Activated T-cell treated with anti-CD3 and anti-CD28 coated beads for 48 hours (primary cell): ENCODE measurements around the gene KIAA1671.
A peak's percentile ranks its signal among the peaks of the same experiment; 100 is the strongest.
"Not testable (repeated sequence)": the region's sequence is repeated elsewhere in the genome, so short reads cannot be mapped to it uniquely, and the experiment has no call there.

Source experiments
- DNase-seq: peaks from one replicate; pipeline ENCODE4 v3.0.0-alpha.2; 2020; ENCODE audit warnings: low read depth

The KIAA1671 gene

GRCh38 chr22:24951942-24952836 lies at the start of gene KIAA1671:
Gene KIAA1671 (plus strand): TSS chr22:24952716. CDS start chr22:25028000, 75,284 bp downstream.
- peak; percentile 86 for DNase-seq

- DNase-seq, result no peak
These were observed 46.6 kb upstream of the KIAA1671 start for GRCh38 chr22:24905909-24906308.

DNA sequence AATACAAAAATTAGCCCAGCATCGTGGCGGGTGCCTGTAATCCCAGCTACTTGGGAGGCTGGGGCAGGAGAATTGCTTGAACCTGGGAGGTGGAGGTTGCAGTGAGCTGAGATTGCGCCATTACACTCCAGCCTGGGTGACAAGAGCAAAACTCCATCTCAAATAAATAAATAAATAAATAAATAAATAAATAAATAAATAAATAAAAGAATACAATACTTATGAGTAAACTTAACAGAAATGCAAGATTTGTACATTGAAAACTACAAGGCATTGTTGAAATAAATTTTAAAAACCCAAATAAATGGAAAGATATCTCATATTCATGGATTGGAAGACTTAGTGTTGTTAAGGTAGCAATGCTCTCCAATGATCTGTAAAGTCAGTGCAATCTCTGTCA lies 45.4 kb upstream of the KIAA1671 start:
- DNase-seq, result not testable (repeated sequence)

DNA sequence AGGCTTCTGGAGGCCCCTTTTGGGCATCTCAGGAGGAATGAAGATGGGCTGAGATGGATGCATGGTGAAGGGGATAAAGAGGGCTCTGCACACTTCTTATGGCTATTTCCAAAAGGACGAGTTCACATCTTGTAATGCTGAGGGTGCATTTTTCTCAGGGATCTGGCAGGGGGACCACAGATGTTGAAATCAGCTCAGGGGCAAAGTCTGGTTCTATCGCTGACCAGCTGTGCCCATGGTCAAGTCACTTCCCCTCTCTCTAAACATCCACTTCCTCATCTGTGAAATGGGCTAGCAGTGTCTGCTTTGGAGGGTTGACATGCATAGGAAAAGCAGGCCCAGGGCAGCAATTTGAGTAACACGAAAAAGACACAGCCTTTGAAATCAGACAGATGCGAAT lies 32.5 kb upstream of the KIAA1671 start:
- DNase-seq, result no peak

DNA sequence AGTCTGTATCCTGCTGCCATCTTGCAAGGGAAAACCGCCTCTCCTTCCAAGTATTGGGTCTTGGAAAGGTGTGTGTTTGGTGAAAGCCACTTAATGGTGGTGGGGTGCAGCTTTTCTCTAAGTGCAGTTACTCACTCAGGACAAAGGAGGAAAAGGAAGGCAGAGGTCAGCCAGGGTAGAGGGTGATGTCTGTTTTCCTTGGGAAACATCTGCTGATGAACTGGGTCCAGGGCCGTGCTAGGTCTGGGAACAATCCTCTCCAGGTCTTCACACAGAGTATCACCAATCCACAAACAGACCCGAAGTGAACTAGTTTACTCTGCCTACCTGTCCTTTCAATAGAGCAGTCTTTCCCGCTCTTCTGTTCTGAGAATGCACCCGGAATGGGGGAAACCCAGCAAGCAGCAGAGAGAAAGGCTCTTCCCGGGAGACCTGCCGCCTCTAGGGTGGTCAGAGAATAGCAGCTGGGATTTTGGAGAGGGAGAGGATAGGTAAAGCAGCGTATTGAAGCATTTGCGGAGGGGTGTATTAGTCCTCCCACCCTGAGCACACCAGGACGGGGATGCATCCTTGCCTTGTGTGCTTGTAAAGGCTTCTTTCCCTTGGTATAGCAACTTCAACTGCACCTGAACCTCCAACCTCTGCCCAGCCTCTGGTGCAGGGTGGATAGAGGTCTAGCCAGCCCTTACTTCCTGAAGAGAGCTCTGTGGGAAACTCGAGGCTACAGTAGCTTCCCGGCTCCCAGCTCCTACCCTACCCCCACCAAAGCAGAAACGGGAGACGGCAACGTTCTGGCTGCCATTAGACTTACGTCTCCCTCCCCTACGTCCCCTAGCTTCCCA lies 26.7 kb upstream of the KIAA1671 start:
- DNase-seq, result no peak

GRCh38 chr22:24926428-24926725 lies 26.1 kb upstream of the KIAA1671 start:
- DNase-seq, result no peak

DNA sequence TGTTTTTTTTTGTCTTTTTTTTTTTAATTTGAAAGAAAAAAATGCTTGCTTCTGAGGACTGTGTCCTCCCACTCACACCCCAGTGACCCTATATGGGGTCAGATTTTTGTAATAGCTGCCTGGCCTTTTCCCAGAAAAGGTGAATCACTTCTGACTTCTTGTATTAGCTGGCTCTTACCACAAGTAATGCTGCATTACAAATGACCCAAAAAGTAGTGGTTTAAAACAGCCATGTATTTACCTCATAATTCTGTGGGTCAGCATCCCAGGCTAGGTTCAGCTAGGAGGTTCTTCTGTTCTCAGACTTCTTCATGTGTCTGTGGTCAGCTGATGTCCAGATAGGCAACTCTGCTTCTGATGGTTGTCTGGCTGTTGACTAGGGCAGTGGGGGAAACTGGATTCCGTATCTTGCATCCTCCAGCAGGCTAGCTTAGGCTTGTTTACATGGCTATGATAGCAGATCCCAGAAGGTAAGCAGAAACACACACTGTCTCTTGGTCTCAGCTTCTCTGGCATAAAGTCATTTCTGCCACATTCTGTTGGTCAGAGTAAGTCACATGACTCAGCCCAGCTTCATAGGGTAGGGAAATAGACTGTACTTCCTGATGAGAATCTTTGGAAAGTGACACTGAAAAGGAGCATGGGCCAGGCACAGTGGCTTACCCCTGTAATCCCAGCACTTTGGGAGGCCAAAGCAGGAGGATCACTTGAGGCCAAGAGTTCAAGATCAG lies 25.5 kb upstream of the KIAA1671 start:
- DNase-seq, result no peak

DNA sequence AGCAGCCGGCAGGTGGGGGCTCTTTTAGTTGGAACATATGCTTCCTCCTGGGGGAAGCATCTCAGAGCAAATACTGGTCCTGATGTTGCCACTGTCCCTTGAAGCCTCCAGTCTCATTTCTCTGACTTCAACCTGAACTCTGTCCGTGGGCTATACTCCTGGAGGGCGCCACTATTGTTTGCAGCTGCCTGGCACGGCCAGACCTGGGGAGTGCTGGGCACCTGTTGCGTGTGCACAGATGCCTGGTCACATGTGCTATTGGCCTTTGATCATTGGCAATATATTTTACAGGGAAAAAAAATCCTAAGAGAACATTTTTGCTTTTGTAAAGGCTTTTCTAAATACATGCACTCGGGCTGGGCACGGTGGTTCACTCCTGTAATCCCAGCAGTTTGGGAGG lies 24.2 kb upstream of the KIAA1671 start:
- no peak for DNase-seq

- DNase-seq, result no peak
These were observed 21.8 kb upstream of the KIAA1671 start for GRCh38 chr22:24930678-24931077.

- no peak for DNase-seq
These were observed 16.6 kb upstream of the KIAA1671 start for GRCh38 chr22:24935771-24936483.

DNA sequence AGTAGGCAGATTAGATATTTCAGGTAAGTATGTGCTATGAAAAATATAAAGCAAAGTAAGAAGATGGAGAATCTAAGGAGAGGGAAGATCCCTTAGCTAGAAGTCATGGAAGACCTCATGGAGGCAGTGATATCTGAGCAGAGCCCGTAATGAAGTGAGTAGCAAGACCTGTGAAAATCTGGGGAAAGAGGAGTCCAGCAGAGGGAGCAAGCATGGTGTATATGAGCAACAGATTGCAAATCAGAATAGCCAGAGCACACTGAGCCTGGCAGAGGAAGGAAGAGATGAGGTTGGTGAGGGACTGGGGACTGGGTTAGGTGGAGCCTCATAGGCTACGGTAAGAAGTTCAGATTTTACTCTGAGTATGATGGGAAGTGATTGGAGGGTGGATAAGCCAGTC lies 15.4 kb upstream of the KIAA1671 start:
- DNase-seq, result no peak

DNA sequence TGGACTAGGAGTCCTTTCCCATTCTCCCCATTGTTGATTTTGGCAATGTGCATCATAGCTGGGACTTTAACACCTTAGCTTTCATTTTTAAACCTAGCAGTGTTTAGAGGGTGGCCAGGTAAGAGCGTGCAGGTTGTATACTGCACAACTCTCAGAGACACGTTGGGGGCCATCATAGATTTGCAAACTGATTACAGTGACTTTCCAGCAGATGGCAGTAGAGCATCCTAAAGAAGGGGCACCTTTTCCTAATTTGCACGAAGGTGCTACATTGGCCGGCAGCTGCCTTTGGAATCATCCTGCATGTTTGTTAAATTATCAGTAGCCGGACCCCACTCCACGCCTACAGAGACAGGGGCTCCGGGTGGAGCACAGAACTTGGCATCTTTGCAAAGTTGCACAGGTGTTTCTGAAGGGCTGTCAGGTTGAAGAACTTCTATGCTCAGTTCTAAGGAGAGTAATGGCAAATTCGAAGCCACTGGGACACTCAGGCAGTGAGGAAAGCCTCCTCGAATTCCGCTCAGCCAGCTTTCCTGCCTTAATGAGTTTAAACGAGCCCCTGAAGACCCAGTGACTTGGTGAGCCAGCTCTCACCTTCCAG lies 13.7 kb upstream of the KIAA1671 start:
- DNase-seq, result no peak

- no peak for DNase-seq
These were observed 10.2 kb upstream of the KIAA1671 start for GRCh38 chr22:24942301-24942700.

GRCh38 chr22:24944217-24944937 lies 8.1 kb upstream of the KIAA1671 start:
- DNase-seq, result no peak

DNA sequence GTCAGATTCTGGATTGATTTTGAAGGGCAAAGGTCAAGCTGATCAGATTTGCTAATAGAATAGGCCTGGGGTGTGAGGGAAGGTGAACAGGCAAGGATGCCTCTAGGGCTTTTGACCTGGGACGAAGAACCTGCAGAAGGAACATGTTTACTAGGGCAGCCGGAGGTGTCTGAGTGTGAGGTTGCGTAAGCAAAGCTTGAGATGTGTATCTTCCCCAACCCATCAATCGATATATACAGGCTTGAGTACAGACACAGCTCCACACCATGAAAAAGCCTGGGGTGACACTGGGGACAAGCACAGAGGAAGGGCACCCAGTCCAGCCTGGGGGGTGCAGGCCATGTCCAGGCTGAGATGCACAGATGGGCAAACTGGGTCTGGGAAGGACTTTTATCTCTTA lies 7.1 kb upstream of the KIAA1671 start:
- DNase-seq, result no peak

- DNase-seq, result no peak
These were observed 5.1 kb upstream of the KIAA1671 start for GRCh38 chr22:24947383-24947782.

DNA sequence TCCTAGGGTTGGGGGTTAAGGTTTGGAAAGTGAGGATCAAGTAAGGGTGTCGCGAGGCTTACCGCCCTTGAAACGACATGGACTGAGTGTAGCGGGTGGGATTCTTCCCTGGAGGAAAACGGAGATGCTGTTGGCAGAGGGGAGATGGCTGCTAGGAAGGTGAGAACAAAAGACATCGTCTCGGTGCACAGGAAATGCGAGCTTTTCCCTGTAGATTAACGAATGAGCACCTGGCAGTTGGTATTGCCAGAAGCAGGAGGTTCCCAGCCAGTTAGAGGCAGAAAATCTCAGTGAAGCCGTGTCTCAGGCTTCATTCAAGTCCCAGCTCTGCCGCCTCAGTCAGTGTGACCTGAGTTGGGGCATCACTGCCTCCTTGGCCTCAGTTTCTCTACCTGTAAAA lies 4.6 kb upstream of the KIAA1671 start:
- DNase-seq, result no peak

- no peak for DNase-seq
These were observed 3.9 kb upstream of the KIAA1671 start for GRCh38 chr22:24948356-24949202.

DNA sequence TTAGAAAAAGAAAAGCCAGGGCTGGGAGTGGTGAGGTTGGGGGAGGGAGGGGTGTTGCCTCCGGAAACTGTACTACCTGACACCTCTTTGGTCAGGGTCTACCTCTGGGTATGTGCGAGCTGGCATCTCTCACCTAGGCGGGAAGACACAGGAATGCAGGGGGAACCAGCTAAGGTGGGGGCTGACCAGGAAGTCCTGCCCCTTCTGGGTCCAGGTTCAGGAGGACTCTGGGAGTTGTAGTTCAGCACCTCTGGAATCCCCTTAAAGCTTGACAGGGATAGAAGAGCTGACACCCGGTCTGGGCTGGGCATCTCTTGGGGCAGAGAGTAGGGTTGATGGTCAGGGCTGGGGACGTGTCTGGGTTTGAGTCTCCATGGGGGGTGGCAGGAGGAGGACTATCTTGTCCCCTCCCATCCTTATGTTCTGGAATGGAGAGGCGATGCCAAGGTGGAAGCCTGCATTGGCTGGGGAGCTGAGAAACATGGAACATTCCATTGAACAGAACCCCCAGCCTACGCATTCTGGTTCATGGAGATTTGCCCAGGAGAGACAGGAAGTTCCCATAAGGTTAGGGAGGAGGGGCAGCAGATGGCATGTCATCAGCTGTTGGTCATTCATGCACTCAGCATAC lies 2.1 kb upstream of the KIAA1671 start:
- DNase-seq, result no peak
